ENCODE results near the gene MED1.
"Not testable (repeated sequence)": the region's sequence is repeated elsewhere in the genome, so short reads cannot be mapped to it uniquely, and the experiment has no call there.

MED1 gene

GRCh38 chr17:39450847-39451581 is at the start of gene MED1:
TSS of gene MED1 (minus strand) at chr17:39451263. CDS start at chr17:39451062, 201 bp downstream.
- DNase-seq = peak; percentile 98
- TF ChIP-seq POLR2A (IDR thresholded peaks at IDR 0.05; ENCODE audit: low read length) = peak; percentile 93
- no peak for TF ChIP-seq GATA1 (IDR thresholded peaks at IDR 0.05; ENCODE audit: low read depth, low read length)

- not testable (repeated sequence) for DNase-seq
Measured at GRCh38 chr17:39496921-39497320, 45.9 kb upstream of the MED1 start.

GRCh38 chr17:39487946-39488345 is 36.9 kb upstream of the MED1 start:
- DNase-seq = no peak
- TF ChIP-seq POLR2A (IDR thresholded peaks at IDR 0.05; ENCODE audit: low read length) = no peak
- no peak for TF ChIP-seq GATA1 (IDR thresholded peaks at IDR 0.05; ENCODE audit: low read depth, low read length)

GRCh38 chr17:39487490-39487889 is 36.4 kb upstream of the MED1 start:
- DNase-seq = peak in 1 of 2 experiments; percentile 8

- DNase-seq = no peak
- TF ChIP-seq GATA1 (IDR thresholded peaks at IDR 0.05; ENCODE audit: low read depth, low read length) (no peak), POLR2A (IDR thresholded peaks at IDR 0.05; ENCODE audit: low read length) (no peak)
Measured at GRCh38 chr17:39486242-39486641, 35.2 kb upstream of the MED1 start.

- TF ChIP-seq POLR2A (IDR thresholded peaks at IDR 0.05; ENCODE audit: low read length) (no peak), GATA1 (IDR thresholded peaks at IDR 0.05; ENCODE audit: low read depth, low read length) (no peak)
- peak in 1 of 2 experiments; percentile 12 for DNase-seq
Measured at GRCh38 chr17:39485555-39485954, 34.5 kb upstream of the MED1 start.

GRCh38 chr17:39484178-39484577 is 33.1 kb upstream of the MED1 start:
- TF ChIP-seq POLR2A (IDR thresholded peaks at IDR 0.05; ENCODE audit: low read length) (no peak), GATA1 (IDR thresholded peaks at IDR 0.05; ENCODE audit: low read depth, low read length) (no peak)
- no peak for DNase-seq

GRCh38 chr17:39483506-39483905 is 32.4 kb upstream of the MED1 start:
- DNase-seq = no peak
- no peak for TF ChIP-seq GATA1 (IDR thresholded peaks at IDR 0.05; ENCODE audit: low read depth, low read length)
- no peak for TF ChIP-seq POLR2A (IDR thresholded peaks at IDR 0.05; ENCODE audit: low read length)

GRCh38 chr17:39479631-39480030 is 28.6 kb upstream of the MED1 start:
- not testable (repeated sequence) for DNase-seq

GRCh38 chr17:39473310-39473709 is 22.2 kb upstream of the MED1 start:
- no peak for DNase-seq

GRCh38 chr17:39468610-39469009 is 17.5 kb upstream of the MED1 start:
- DNase-seq = not testable (repeated sequence)

More at GRCh38 chr17:39473310-39473709, 22.2 kb upstream of the MED1 start:
- TF ChIP-seq POLR2A (IDR thresholded peaks at IDR 0.05; ENCODE audit: low read length) (no peak), GATA1 (IDR thresholded peaks at IDR 0.05; ENCODE audit: low read depth, low read length) (no peak)

GRCh38 chr17:39464639-39465181 is 13.6 kb upstream of the MED1 start:
- not testable (repeated sequence) for DNase-seq

- peak; percentile 56 to 68 for DNase-seq
- TF ChIP-seq POLR2A (IDR thresholded peaks at IDR 0.05; ENCODE audit: low read length) (no peak), GATA1 (IDR thresholded peaks at IDR 0.05; ENCODE audit: low read depth, low read length) (no peak)
Measured at GRCh38 chr17:39462631-39463375, 11.7 kb upstream of the MED1 start.

GRCh38 chr17:39461926-39462569 is 11.0 kb upstream of the MED1 start:
- DNase-seq = peak; percentile 75 to 84

More at GRCh38 chr17:39461926-39462569, 11.0 kb upstream of the MED1 start:
- no peak for TF ChIP-seq GATA1 (IDR thresholded peaks at IDR 0.05; ENCODE audit: low read depth, low read length)
- no peak for TF ChIP-seq POLR2A (IDR thresholded peaks at IDR 0.05; ENCODE audit: low read length)

Measured in erythroblast (primary cell).